Measurements from ENCODE around the gene TBXA2R. TPM values are rescaled to one million over a fixed set of nuclear protein-coding genes. Genes with fewer than 3 reads are reported as not detected.

The TBXA2R gene
- total and polyA plus RNA-seq, 4 donors: 1.7 to 6.0 (median 5.4) TPM

DNA sequence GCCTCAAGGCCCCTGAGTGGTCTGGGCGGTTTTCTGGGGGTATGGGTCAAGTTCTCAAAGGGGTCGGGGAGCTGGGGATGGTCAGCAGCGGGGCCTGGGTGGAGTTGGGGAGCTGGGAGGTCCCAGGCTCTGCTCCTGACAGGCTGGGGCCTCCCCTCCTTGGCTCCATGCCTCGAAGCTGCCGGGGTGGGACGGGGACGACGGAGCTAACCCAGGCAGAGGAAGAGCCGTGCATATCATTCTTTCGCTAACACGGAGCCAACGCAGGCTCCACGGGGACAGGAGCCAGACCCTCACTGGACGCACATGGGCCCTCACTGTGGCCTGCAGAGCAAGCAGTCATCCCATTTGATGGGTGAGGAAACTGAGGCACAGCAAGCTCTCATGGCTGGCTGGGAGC, 45.7 kb upstream of the TBXA2R start:
- Histone ChIP-seq H3K36me3 (ENCODE audit: control insufficient read depth in 4 of 4, insufficient read depth in 3 of 4, low read depth in 1 of 4, low read length in 3 of 4) (peaks cover 0 to 17% (median 9%) of the 10 kb centered on the region in 4 donors), H3K4me3 (ENCODE audit: low read depth in 1 of 3, low read length in 3 of 3) (no peak overlapping the region), H3K9me3 (ENCODE audit: control insufficient read depth in 4 of 4, low read length in 3 of 4) (no peaks in the 10 kb centered on the region), H3K4me1 (ENCODE audit: control insufficient read depth in 4 of 4, insufficient read depth in 4 of 4, low read length in 3 of 4) (peaks cover 2 to 11% (median 6%) of the 10 kb centered on the region in 4 donors), H3K9ac (ENCODE audit: low read depth in 1 of 2, low read length in 2 of 2) (no peak overlapping the region), H3K27me3 (ENCODE audit: control insufficient read depth in 4 of 4, insufficient read depth in 4 of 4, low read length in 3 of 4) (no peaks in the 10 kb centered on the region), H3K27ac (ENCODE audit: low read depth in 1 of 2, low read length in 2 of 2) (no peak overlapping the region)
- 96% methylated on average over 14 of the region's 14 CpGs for WGBS
- DNase-seq (ENCODE audit: low spot score): no peak
- TF ChIP-seq FOXA2 (IDR thresholded peaks at IDR 0.05) (no peak), HNF4G (IDR thresholded peaks at IDR 0.05) (no peak), GABPA (IDR thresholded peaks at IDR 0.05 in 1 of 2, conservative IDR thresholded peaks at IDR 0.05 in 1 of 2) (no peak), YY1 (IDR thresholded peaks at IDR 0.05) (no peak), NR2F2 (IDR thresholded peaks at IDR 0.05) (no peak), JUND (IDR thresholded peaks at IDR 0.05) (no peak), HNF4A (conservative IDR thresholded peaks at IDR 0.05) (no peak), TAF1 (conservative IDR thresholded peaks at IDR 0.05) (no peak)
- TF ChIP-seq, protein P1, sequence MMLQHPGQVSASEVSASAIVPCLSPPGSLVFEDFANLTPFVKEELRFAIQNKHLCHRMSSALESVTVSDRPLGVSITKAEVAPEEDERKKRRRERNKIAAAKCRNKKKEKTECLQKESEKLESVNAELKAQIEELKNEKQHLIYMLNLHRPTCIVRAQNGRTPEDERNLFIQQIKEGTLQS (IDR thresholded peaks at IDR 0.05): no peak
- TF ChIP-seq, protein P2, sequence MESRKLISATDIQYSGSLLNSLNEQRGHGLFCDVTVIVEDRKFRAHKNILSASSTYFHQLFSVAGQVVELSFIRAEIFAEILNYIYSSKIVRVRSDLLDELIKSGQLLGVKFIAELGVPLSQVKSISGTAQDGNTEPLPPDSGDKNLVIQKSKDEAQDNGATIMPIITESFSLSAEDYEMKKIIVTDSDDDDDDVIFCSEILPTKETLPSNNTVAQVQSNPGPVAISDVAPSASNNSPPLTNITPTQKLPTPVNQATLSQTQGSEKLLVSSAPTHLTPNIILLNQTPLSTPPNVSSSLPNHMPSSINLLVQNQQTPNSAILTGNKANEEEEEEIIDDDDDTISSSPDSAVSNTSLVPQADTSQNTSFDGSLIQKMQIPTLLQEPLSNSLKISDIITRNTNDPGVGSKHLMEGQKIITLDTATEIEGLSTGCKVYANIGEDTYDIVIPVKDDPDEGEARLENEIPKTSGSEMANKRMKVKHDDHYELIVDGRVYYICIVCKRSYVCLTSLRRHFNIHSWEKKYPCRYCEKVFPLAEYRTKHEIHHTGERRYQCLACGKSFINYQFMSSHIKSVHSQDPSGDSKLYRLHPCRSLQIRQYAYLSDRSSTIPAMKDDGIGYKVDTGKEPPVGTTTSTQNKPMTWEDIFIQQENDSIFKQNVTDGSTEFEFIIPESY (IDR thresholded peaks at IDR 0.05): no peak

DNA sequence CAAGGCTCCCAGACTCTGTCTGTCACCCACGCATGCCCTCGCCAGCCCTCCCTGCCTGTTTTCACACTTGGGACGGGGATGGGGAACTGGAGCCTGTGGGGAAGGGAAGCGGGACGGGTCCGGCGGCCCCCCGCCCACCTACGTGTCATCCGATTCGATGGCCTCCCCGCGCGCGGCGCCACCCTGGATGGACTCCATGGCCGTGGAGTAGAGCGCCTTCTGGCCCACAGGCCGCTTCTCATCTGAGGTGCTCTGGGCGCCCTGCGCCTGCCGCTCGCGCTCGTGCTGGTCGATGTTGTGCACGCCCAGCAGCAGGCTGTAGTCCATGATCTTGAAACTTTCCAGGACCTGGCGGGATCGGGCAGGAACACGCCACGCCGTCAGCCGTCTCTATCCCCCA, 45.0 kb upstream of the TBXA2R start:
- no peaks in the 10 kb centered on the region for H3K27me3 ChIP-seq (ENCODE audit: control insufficient read depth in 4 of 4, insufficient read depth in 4 of 4, low read length in 3 of 4)
- no peak for DNase-seq (ENCODE audit: low spot score)
- peaks cover 2 to 8% (median 5%) of the 10 kb centered on the region in 4 donors for H3K4me1 ChIP-seq (ENCODE audit: control insufficient read depth in 4 of 4, insufficient read depth in 4 of 4, low read length in 3 of 4)
- H3K9ac ChIP-seq (ENCODE audit: low read depth in 1 of 2, low read length in 2 of 2): no peak overlapping the region
- no peak overlapping the region for H3K27ac ChIP-seq (ENCODE audit: low read depth in 1 of 2, low read length in 2 of 2)
- no peak overlapping the region for H3K4me3 ChIP-seq (ENCODE audit: low read depth in 1 of 3, low read length in 3 of 3)
- 97% methylated on average over 33 of the region's 33 CpGs for WGBS
- no peak for TF ChIP-seq TAF1 (conservative IDR thresholded peaks at IDR 0.05)
- TF ChIP-seq GABPA (IDR thresholded peaks at IDR 0.05 in 1 of 2, conservative IDR thresholded peaks at IDR 0.05 in 1 of 2): no peak
- TF ChIP-seq FOXA2 (IDR thresholded peaks at IDR 0.05): no peak
- TF ChIP-seq, protein P3, sequence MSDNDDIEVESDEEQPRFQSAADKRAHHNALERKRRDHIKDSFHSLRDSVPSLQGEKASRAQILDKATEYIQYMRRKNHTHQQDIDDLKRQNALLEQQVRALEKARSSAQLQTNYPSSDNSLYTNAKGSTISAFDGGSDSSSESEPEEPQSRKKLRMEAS (IDR thresholded peaks at IDR 0.05): no peak
- TF ChIP-seq RXRA (IDR thresholded peaks at IDR 0.05): no peak
- TF ChIP-seq EGR1 (IDR thresholded peaks at IDR 0.05; ENCODE audit: low read depth in 2 of 2): no peak
- TF ChIP-seq, protein P4, sequence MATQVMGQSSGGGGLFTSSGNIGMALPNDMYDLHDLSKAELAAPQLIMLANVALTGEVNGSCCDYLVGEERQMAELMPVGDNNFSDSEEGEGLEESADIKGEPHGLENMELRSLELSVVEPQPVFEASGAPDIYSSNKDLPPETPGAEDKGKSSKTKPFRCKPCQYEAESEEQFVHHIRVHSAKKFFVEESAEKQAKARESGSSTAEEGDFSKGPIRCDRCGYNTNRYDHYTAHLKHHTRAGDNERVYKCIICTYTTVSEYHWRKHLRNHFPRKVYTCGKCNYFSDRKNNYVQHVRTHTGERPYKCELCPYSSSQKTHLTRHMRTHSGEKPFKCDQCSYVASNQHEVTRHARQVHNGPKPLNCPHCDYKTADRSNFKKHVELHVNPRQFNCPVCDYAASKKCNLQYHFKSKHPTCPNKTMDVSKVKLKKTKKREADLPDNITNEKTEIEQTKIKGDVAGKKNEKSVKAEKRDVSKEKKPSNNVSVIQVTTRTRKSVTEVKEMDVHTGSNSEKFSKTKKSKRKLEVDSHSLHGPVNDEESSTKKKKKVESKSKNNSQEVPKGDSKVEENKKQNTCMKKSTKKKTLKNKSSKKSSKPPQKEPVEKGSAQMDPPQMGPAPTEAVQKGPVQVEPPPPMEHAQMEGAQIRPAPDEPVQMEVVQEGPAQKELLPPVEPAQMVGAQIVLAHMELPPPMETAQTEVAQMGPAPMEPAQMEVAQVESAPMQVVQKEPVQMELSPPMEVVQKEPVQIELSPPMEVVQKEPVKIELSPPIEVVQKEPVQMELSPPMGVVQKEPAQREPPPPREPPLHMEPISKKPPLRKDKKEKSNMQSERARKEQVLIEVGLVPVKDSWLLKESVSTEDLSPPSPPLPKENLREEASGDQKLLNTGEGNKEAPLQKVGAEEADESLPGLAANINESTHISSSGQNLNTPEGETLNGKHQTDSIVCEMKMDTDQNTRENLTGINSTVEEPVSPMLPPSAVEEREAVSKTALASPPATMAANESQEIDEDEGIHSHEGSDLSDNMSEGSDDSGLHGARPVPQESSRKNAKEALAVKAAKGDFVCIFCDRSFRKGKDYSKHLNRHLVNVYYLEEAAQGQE (IDR thresholded peaks at IDR 0.05): no peak
- TF ChIP-seq, protein P5, sequence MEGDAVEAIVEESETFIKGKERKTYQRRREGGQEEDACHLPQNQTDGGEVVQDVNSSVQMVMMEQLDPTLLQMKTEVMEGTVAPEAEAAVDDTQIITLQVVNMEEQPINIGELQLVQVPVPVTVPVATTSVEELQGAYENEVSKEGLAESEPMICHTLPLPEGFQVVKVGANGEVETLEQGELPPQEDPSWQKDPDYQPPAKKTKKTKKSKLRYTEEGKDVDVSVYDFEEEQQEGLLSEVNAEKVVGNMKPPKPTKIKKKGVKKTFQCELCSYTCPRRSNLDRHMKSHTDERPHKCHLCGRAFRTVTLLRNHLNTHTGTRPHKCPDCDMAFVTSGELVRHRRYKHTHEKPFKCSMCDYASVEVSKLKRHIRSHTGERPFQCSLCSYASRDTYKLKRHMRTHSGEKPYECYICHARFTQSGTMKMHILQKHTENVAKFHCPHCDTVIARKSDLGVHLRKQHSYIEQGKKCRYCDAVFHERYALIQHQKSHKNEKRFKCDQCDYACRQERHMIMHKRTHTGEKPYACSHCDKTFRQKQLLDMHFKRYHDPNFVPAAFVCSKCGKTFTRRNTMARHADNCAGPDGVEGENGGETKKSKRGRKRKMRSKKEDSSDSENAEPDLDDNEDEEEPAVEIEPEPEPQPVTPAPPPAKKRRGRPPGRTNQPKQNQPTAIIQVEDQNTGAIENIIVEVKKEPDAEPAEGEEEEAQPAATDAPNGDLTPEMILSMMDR (IDR thresholded peaks at IDR 0.05; ENCODE audit: low read depth, low read length, missing input control): no peak
- TF ChIP-seq RAD21 (IDR thresholded peaks at IDR 0.05): no peak
- TF ChIP-seq SP1 (IDR thresholded peaks at IDR 0.05): no peak
- no peak for TF ChIP-seq HNF4G (IDR thresholded peaks at IDR 0.05)
- H3K9me3 ChIP-seq (ENCODE audit: control insufficient read depth in 4 of 4, low read length in 3 of 4): no peaks in the 10 kb centered on the region
- peaks cover 0 to 17% (median 9%) of the 10 kb centered on the region in 4 donors for H3K36me3 ChIP-seq (ENCODE audit: control insufficient read depth in 4 of 4, insufficient read depth in 3 of 4, low read depth in 1 of 4, low read length in 3 of 4)

All from liver (tissue), 9 donors.